Aorta (tissue), 5 donors: ENCODE data around the gene SLC2A13. TPM values are rescaled to one million over a fixed set of nuclear protein-coding genes. Genes with fewer than 3 reads are reported as not detected.

Experiments used
- ATAC-seq: fragments of 200-7000 bp; cut with Tn5 transposase; one replicate; pipeline ENCODE4 v1.9.1; 2022; ENCODE audit warnings: moderate library complexity; ENCODE audit not compliant: low FRiP score
- DNase-seq, 2 donors: peaks; one replicate each; pipeline ENCODE4 v3.0.0-alpha.2; 2020
- H3K27ac ChIP-seq, 2 donors: one replicate each; pipeline ENCODE4 v1.5.1; 2013; ENCODE audit warnings: low read length in 2 of 2, mild to moderate bottlenecking in 2 of 2, moderate library complexity in 2 of 2, control low read depth in 1 of 2, inconsistent platforms in 1 of 2, low read depth in 1 of 2
- H3K27me3 ChIP-seq, 2 donors: one replicate each; pipeline ENCODE4 v1.6.1; 2013; ENCODE audit warnings: control low read depth in 1 of 2, low read length in 1 of 2, mild to moderate bottlenecking in 1 of 2, moderate library complexity in 1 of 2; ENCODE audit not compliant: insufficient read depth in 2 of 2, control insufficient read depth in 1 of 2
- H3K36me3 ChIP-seq, 2 donors: one replicate each; pipeline ENCODE4 v1.6.1; 2013; ENCODE audit warnings: control low read depth in 1 of 2, low read length in 1 of 2, mild to moderate bottlenecking in 1 of 2; ENCODE audit not compliant: insufficient read depth in 2 of 2, control insufficient read depth in 1 of 2
- H3K4me1 ChIP-seq, 2 donors: one replicate each; pipeline ENCODE4 v1.6.1; 2013; ENCODE audit warnings: low read length in 2 of 2, control low read depth in 1 of 2, mild to moderate bottlenecking in 1 of 2, moderate library complexity in 1 of 2; ENCODE audit not compliant: insufficient read depth in 2 of 2, control insufficient read depth in 1 of 2
- H3K4me3 ChIP-seq, 2 donors: one replicate each; pipeline ENCODE4 v1.5.1; 2013; ENCODE audit warnings: low read length in 2 of 2, control low read depth in 1 of 2, mild to moderate bottlenecking in 1 of 2
- H3K9me3 ChIP-seq: one replicate; pipeline ENCODE4 v1.6.1; 2013; ENCODE audit warnings: mild to moderate bottlenecking, low read length; ENCODE audit not compliant: control insufficient read depth
- WGBS, 2 donors: extraction: QIAGEN DNeasy Blood & Tissue Kit; methylation state at CpG; one replicate each; pipeline ENCODE4 v1.1.7; 2013; 5-methylcytosine and 5-hydroxymethylcytosine counted together
- intact Hi-C, 2 donors: fragments of 100-400 bp; cut with DNase I; formaldehyde crosslinking; loops; one replicate each; pipeline versions ENCODE4 v1.14.2 to v1.15.0; 2022
- polyA plus RNA-seq, 2 donors: library from polyadenylated mRNA; stranded (reverse); fragments of 200-250 nt; gene quantifications; one replicate each; pipeline ENCODE4 v1.2.3, GENCODE V29; 2013
- total RNA-seq, 2 donors: library from RNA; stranded (reverse); fragmentation: NEBNext Ultra II Directional; extraction: Animal tissue kit (Norgen Biotek cat#: 25700); gene quantifications; one replicate each; pipeline ENCODE4 v1.2.1, GENCODE V29; 2021
- donor health status: healthy with polysubstance abuse.
- donor health status: Bipolar disorder and iron deficiency.
- donor health status: DM: no; HTN: no; CAD: no.
- donor health status: DM: no; HTN: no; CAD: no.
- donor health status: DM: yes; HTN: yes; CAD: no.

SLC2A13 gene
- total and polyA plus RNA-seq, 4 donors, result 1.1 to 11.4 (median 5.9) TPM

DNA sequence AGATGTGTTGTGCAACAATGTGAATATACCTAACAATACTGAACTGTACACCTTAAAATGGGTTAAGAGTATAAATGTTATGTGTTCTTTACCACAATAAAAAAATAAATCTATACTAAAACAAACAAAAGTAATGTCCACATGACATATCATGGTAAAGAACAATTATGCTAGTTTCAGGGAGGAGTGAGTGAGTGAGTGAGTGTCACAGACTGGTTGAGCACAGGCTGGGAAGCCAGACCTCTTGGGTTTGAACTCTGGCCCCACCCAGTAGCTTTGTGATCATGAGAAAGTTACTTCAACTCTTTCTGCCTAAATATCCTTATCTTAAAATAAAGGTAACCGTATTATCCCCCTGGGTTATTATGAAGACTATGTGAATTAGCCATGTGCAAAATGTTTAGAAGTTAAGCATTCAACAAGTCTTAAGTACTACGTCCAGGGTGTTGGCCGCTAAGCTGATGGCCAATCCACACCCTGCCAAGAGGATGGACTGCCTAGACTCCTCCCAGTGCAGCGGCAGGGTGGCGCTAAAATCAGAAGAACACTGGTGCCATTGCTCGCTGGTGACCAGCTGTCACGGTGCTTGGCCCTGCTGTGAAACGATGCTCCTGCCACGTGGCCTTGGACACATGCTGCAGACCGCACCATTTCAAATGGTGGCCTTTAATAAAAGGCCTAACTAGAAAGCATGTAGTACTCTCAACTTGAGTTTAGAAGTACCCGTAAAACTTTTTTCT, 7.3 kb downstream of the SLC2A13 start:
- Histone ChIP-seq H3K36me3 (no peaks in the 10 kb centered on the region), H3K27me3 (no peaks in the 10 kb centered on the region), H3K4me1 (no peaks in the 10 kb centered on the region), H3K27ac (no peak overlapping the region), H3K4me3 (no peak overlapping the region), H3K9me3 (no peaks in the 10 kb centered on the region)
- intact Hi-C loops, result no loop called here
- DNase-seq (no peak), ATAC-seq (no peak)
- 97% methylated on average over 11 of the region's 11 CpGs for WGBS, 2 donors

DNA sequence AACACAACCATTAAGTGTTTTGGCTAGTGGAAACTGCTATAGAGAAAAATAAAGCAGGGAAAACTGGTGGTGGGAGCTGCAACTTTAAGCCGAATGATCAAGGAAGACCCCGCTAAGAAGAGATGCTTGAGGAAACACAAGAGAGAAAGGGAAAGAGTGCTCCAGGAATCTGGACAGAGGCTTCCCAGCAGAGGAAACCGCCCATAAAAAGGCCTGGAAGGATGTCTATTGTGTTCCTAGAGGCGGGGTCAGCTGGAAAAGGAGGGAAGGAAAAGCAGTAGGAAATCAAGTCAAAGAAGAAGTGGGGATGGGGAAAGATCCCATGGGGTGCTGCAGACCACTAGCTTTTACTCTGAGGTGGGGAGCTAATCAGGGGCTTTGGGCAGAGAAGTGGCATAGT, 12.4 kb downstream of the SLC2A13 start:
- no peak for DNase-seq
- Histone ChIP-seq H3K4me3 (no peak overlapping the region), H3K4me1 (no peaks in the 10 kb centered on the region), H3K27me3 (no peaks in the 10 kb centered on the region), H3K36me3 (no peaks in the 10 kb centered on the region), H3K27ac (no peak overlapping the region), H3K9me3 (no peaks in the 10 kb centered on the region)
- no peak for ATAC-seq
- WGBS, 2 donors, result 95 to 97% methylated on average over 4 of the region's 4 CpGs
- intact Hi-C loops, result no loop called here

DNA sequence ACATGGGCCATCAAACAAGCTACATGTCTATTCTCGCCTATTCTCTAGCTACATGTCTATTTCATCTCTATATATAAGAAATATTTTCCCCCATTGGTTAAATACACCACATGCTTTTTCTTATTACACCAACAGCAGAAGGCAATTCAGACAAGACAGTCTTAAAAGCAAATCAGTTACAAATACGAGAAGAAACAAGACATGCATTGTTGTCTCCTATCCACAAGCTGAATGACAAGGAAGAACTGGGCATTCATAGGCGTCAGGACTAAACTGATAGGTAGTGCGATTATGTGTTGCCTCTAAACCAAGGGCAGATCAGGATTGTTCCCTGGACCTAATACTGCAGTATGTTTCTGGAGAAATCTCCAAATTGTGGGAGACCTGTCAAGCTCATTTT, 19.4 kb downstream of the SLC2A13 start:
- Histone ChIP-seq H3K9me3 (peaks cover 1% of the 10 kb centered on the region), H3K4me3 (no peak overlapping the region), H3K27me3 (no peaks in the 10 kb centered on the region), H3K27ac (no peak overlapping the region), H3K36me3 (peaks cover 0 to 2% of the 10 kb centered on the region in 2 donors), H3K4me1 (no peaks in the 10 kb centered on the region)
- ATAC-seq (no peak), DNase-seq (no peak)
- 97 to 98% methylated on average over 4 of the region's 4 CpGs for WGBS, 2 donors
- intact Hi-C loops, result no loop called here

DNA sequence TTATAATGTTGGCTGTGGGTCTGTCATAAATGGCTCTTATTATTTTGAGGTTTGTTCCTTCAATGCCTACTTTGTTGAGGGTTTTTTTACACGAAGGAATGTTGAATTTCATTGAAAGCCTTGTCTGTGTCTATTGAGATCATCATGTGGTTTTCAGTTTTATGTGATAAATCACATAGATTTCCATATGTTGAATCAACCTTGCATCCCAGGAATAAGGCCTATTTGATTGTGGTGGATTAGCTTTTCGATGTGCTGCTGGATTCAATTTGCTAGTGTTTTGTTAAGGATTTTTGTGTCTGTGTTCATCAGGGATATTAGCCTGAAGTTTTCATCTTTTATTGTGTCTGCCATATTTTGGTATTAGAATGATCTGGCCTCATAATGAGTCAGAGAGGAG, 27.6 kb downstream of the SLC2A13 start:
- intact Hi-C loops, result no loop called here
- Histone ChIP-seq H3K4me3 (no peak overlapping the region), H3K27me3 (no peaks in the 10 kb centered on the region), H3K9me3 (peaks cover 1% of the 10 kb centered on the region), H3K4me1 (no peaks in the 10 kb centered on the region), H3K27ac (no peak overlapping the region), H3K36me3 (no peaks in the 10 kb centered on the region)
- no peak for DNase-seq
- no peak for ATAC-seq
- 94 to 95% methylated on average over 2 of the region's 2 CpGs for WGBS, 2 donors

DNA sequence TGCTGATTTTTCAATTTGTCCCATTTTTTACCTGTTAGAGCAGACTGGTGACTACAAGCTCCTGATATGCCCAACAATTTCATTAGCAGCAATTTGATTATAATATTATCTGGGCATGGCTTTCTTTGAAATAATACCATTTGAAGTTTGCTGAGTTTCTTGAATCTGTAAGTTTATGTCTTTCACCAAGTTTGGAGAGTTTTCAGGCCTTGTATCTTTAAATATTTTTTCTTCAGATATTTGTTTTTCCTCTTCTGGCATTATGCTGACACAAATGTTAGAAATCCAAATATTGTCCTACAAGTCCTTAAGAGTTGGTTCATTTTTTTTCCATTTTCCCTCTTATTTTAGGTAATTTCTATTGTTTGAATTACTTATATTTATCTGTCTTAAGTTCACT, 30.4 kb downstream of the SLC2A13 start:
- H3K4me3 ChIP-seq, result no peak overlapping the region
- no peaks in the 10 kb centered on the region for H3K4me1 ChIP-seq
- H3K36me3 ChIP-seq, result no peaks in the 10 kb centered on the region
- H3K9me3 ChIP-seq, result no peaks in the 10 kb centered on the region
- no peak for ATAC-seq
- intact Hi-C loops, result no loop called here
- no peak overlapping the region for H3K27ac ChIP-seq
- H3K27me3 ChIP-seq, result no peaks in the 10 kb centered on the region
- no peak for DNase-seq

DNA sequence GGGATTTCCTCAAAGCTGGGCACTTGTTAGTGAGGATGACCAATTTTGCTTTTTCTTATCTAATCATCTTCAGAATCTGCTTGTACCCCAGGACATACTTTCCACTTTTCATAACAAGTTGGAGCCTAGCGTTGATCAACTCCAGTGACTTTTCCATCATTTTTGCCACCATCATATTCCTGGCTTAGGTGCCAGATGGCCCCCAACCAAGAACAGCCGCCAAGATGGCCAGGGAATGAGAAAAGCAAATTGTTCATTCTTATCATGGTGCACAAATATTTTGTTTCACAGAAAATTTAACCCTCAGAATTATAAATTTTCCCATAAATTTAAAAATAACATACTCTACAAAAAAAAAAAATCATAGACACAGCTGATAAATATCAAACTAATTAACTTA, 37.5 kb downstream of the SLC2A13 start:
- no peaks in the 10 kb centered on the region for H3K27me3 ChIP-seq
- DNase-seq (no peak), ATAC-seq (no peak)
- no peak overlapping the region for H3K4me3 ChIP-seq
- no peak overlapping the region for H3K27ac ChIP-seq
- no peaks in the 10 kb centered on the region for H3K9me3 ChIP-seq
- 13 to 16% methylated on average over 2 of the region's 2 CpGs for WGBS, 2 donors
- intact Hi-C loops, result no loop called here
- H3K36me3 ChIP-seq, result no peaks in the 10 kb centered on the region
- H3K4me1 ChIP-seq, result no peaks in the 10 kb centered on the region

DNA sequence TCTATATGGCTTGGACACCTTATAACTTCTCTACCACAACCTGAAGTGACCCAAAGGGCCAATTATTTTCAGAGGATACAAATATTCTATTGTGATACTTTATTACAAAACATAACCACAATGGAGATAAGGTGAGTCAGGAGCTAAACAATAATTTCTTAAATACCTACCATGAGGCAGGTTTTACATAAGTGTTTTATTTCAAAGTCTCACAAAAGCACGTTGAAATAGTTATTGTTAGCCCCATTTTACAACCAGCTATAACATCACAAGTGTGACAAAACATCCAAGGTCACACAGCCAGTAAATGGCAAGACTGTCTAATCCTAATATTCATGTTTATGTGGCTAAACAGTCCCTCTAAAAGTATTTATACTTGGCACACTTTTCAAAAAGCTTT, 40.2 kb downstream of the SLC2A13 start:
- DNase-seq, result no peak
- WGBS, 2 donors, result 52 to 53% methylated on average over 1 of the region's 1 CpG
- H3K4me1 ChIP-seq, result no peaks in the 10 kb centered on the region
- intact Hi-C loops, result no loop called here
- no peak overlapping the region for H3K4me3 ChIP-seq
- no peak for ATAC-seq
- H3K27me3 ChIP-seq, result no peaks in the 10 kb centered on the region
- no peak overlapping the region for H3K27ac ChIP-seq
- H3K36me3 ChIP-seq, result no peaks in the 10 kb centered on the region
- H3K9me3 ChIP-seq, result no peaks in the 10 kb centered on the region

DNA sequence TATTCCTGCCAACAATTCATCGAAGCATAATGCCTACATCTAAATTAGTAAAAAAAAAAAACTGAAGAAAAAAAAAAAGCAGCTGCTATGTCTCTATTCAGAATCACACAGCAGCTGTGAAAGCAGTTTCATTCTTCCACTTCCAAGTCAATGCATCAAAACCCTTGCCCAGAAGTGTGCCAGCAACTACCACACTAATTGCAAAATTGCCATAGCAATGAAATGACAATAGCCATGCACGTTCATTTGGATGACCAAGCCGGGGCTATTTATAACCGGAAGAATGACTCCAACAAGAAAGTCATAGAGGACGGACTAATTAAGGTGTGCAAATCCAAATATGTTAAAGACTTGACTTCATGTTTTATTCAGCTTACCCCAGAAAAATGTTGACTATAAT, 42.5 kb downstream of the SLC2A13 start:
- Histone ChIP-seq H3K27me3 (no peaks in the 10 kb centered on the region), H3K9me3 (no peaks in the 10 kb centered on the region), H3K36me3 (no peaks in the 10 kb centered on the region), H3K27ac (no peak overlapping the region), H3K4me3 (no peak overlapping the region), H3K4me1 (no peaks in the 10 kb centered on the region)
- no peak for ATAC-seq
- WGBS, 2 donors, result 33 to 45% methylated on average over 5 of the region's 5 CpGs
- intact Hi-C loops, result no loop called here
- no peak for DNase-seq

DNA sequence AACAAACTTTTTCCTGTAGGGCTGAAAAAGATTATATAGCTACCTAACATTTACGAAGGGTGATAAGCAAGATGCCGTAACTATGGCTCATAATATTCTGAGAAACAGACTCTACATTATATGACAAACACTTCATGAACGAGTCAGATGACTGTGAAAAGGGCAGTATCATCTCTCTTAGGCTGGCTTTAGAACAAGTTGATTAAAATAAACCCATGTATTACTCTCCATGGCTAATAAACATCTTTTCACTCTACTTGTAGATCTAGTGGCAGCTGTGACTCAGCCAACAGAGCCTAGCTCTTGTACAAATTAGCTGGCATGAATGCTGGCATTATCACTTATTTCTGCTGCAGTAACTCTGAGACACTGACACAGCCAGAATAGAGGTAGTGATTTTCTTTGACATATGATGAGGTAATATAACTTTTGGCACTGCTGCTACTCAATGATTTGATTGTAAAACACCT, 47.1 kb downstream of the SLC2A13 start:
- intact Hi-C loops, result no loop called here
- DNase-seq (no peak), ATAC-seq (no peak)
- no peak overlapping the region for H3K4me3 ChIP-seq
- 88 to 90% methylated on average over 3 of the region's 3 CpGs for WGBS, 2 donors
- H3K27ac ChIP-seq, result no peak overlapping the region
- no peaks in the 10 kb centered on the region for H3K4me1 ChIP-seq
- no peaks in the 10 kb centered on the region for H3K27me3 ChIP-seq
- H3K36me3 ChIP-seq, result no peaks in the 10 kb centered on the region
- H3K9me3 ChIP-seq, result no peaks in the 10 kb centered on the region
